C4-2B (cell line): ENCODE data around the gene LMO2.

Experiments used
- ZFX ChIP-seq: fragments of 450-650 bp; IDR thresholded peaks from 2 replicates; pipeline ENCODE4 v1.6.1; 2017
- TF ChIP-seq, protein P1 (sequence below): fragments of 450-650 bp; conservative IDR thresholded peaks from 2 replicates; pipeline ENCODE4 v1.5.1; 2017; ENCODE audit warnings: mild to moderate bottlenecking

DNA sequence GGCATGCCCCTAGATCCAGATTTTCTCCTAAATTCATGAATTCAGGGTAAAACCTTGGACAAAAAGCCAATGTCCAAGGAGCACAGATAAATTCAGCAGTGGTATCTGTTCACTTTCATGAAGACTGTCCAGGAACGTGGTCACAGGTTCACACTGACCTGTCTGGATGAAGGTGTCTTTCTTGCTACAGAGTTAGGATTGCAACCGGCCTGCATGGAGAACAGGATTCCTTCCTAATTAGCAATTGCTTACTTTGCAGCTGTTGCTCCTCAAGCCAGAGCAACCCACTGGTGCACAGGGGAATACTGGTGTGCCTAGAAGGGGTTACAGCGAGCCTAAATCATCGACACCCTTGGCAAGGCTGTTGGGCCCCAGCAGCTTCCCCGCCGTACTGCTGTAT, 47.6 kb downstream of the LMO2 start:
- TF ChIP-seq, protein P1, sequence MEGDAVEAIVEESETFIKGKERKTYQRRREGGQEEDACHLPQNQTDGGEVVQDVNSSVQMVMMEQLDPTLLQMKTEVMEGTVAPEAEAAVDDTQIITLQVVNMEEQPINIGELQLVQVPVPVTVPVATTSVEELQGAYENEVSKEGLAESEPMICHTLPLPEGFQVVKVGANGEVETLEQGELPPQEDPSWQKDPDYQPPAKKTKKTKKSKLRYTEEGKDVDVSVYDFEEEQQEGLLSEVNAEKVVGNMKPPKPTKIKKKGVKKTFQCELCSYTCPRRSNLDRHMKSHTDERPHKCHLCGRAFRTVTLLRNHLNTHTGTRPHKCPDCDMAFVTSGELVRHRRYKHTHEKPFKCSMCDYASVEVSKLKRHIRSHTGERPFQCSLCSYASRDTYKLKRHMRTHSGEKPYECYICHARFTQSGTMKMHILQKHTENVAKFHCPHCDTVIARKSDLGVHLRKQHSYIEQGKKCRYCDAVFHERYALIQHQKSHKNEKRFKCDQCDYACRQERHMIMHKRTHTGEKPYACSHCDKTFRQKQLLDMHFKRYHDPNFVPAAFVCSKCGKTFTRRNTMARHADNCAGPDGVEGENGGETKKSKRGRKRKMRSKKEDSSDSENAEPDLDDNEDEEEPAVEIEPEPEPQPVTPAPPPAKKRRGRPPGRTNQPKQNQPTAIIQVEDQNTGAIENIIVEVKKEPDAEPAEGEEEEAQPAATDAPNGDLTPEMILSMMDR = no peak
- TF ChIP-seq ZFX = no peak
